ENCODE results near the gene TMEM269.
"Not testable (repeated sequence)": the region's sequence is repeated elsewhere in the genome, so short reads cannot be mapped to it uniquely, and the experiment has no call there.

Gene TMEM269

DNA sequence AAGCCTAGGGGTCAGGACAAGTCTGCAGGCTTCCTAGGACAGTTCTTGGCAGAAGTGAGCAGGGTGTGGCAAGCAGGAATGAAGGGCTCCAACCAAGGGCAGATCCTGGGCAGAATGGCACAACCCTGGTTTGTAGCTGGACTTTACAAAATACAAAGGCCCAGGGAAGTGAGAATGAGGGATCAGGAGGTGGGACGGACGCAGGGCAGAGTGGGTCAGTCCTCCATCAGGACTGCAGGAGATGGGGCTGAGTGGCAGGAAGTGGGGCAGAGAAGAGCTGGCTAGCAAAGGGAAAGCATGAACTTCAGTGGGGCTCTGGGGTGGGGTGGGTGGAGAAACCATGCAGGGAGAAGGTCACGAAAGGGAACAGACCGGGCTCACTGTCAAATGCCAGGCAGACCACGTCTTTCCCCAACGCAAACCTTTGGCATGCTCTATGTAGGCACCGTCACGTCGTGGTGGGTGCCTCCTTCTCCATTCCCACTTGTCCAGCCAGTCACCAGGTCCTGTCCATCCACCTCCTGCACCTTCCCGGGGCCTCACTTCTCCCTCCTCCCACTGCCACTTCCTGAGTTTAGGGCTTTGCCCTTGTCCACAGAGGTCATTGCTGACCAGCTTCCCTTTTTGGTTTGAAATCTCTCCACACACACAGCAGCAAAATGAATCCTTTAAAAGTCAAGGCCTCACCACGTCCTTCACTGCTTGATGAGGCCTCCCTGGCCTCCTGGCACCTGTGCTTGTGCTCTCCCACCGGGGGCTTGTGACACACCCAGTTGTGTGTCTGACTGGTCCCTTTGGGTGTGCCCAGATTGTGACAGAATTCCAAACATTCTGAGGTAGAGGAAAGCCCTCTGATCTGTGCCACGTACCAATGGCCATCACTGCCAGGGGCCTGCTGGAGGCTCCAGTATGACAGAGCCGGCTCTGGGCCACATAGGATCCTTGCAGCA lies 36.1 kb upstream of the TMEM269 start:
- peak; percentile 76 to 89 for DNase-seq

GRCh38 chr1:42750041-42750440 lies 34.8 kb upstream of the TMEM269 start:
- DNase-seq, result no peak

DNA sequence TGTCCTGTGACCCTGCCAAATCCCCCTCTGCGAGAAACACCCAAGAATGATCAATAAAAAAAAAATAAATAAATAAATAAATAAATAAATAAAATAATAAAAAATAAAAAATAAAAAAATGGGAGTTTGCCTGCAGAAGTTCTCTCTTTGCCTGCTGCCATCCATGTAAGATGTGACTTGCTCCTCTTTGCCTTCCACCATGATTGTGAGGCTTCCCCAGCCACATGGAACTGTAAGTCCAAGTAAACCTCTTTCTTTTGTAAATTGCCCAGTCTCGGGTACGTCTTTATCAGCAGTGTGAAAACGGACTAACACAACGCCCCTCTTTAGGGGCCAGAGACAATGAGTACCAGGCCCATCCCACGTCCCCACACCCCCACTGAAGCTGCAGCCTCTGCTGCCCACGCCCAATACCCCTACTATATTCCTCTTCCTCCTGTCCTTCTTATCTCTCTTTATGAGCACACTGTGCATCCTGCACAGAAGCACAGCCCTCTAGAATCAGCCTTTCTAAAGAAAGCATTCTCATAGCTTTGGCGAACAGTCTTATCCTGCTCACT lies 33.2 kb upstream of the TMEM269 start:
- DNase-seq, result not testable (repeated sequence)

- no peak for DNase-seq
Observed at GRCh38 chr1:42752284-42752683, 32.5 kb upstream of the TMEM269 start.

DNA sequence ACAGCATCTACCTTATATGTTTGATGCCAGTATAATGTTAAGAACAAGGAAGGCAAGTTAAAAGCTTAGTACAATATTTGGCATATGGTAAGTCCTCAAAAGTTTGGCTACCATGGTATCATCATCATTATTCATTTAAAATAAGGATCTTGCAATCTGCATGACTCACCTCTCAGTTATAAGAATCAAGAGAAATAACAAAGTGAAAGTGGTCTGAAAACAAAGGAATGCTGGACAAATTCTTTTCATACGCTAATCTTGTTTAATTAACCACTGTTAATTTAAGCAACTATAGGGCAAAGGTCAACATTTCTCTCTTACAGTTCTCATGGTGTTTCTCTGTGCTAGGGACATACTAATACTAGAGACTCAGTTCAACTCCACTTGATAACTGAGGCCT lies 31.7 kb upstream of the TMEM269 start:
- no peak for DNase-seq

GRCh38 chr1:42756956-42757891 lies 27.6 kb upstream of the TMEM269 start:
- DNase-seq, result peak; percentile 75 to 77

GRCh38 chr1:42757892-42758275 lies 26.9 kb upstream of the TMEM269 start:
- DNase-seq, result no peak

GRCh38 chr1:42758641-42759040 lies 26.1 kb upstream of the TMEM269 start:
- DNase-seq, result peak; percentile 22 to 38

- DNase-seq, result peak in 1 of 2 donors; percentile 23
Observed at GRCh38 chr1:42759114-42759513, 25.7 kb upstream of the TMEM269 start.

DNA sequence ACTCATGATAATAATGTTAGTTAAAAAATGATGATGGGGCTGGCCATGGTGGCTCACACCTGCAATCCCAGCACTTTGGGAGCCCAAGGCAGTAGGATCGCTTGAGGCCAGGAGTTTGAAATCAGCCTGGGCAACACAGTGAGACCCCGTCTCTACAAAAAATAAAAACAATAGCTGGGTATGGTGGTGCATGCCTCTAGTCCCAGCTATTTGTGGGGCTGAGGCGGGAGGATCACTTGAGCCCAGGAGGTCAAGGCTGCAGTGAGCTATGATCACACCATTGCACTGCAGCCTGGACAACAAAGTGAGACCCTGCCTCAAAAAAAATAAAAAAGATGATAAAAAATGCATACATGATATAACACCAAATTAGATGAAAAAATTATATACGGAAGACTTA lies 23.2 kb upstream of the TMEM269 start:
- DNase-seq, result no peak

GRCh38 chr1:42762269-42762668 lies 22.5 kb upstream of the TMEM269 start:
- DNase-seq, result no peak

DNA sequence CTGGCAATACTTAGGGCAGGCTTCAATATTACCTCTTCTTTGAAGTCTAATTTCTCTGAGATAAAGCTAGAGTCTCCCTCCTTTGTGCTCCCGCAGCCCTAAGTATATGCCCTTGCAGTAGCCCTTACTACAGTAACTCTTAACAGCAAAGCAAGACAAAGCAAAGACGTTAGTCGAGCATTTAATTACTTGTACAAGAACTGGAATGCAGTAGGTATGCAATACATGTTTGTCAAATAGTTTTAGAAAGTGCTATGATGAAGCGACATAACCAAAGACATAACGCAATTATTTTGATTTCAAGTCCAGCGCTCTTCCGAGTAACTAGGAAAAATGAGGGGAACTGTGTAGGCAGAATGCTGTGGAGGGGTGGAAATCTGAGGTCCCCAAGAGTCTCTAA lies 19.5 kb upstream of the TMEM269 start:
- DNase-seq, result no peak

DNA sequence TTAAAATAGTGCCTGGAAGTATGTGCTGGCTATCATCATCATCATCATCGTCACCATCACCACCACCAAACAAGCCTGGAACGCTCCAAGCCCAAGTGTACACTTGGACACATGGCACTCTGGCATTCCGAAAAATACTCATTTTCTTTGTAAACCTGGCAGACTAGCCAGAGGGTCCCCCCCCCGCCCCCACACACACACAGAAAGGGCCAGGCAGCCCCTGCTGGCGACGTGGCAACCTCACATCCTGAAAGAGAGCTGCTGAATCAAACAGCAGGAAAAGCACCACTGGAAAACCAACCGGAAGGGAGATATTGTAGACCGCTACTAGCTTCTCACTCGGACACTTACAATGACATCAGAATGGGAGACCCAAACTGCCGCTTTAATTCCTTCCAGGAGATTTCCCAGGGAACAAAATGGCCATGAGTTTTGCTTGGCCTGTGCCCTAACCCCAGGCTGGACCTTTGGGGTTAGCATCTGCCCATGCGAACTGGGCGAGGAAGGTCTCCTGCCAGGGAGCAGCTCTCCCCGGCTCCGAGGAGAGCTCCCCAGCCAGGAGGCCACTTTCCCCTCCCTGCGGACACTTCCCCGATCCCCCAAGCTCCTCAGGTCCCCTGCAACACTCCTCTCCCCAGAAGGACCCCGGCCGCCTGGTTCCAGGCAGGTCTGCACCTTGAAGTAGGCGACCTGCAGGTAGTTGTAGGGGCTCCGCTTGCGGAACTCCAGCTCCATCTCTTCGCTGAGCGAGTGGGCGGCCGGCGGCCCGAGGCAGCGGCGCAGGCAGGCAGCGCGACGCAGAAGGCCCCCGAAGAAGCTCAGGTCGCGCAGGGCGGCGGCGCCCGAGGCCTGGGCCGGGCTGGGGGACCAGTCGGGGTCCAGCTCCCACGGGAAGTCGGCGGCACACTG lies 18.7 kb upstream of the TMEM269 start:
- peak; percentile 33 to 46 for DNase-seq

DNA sequence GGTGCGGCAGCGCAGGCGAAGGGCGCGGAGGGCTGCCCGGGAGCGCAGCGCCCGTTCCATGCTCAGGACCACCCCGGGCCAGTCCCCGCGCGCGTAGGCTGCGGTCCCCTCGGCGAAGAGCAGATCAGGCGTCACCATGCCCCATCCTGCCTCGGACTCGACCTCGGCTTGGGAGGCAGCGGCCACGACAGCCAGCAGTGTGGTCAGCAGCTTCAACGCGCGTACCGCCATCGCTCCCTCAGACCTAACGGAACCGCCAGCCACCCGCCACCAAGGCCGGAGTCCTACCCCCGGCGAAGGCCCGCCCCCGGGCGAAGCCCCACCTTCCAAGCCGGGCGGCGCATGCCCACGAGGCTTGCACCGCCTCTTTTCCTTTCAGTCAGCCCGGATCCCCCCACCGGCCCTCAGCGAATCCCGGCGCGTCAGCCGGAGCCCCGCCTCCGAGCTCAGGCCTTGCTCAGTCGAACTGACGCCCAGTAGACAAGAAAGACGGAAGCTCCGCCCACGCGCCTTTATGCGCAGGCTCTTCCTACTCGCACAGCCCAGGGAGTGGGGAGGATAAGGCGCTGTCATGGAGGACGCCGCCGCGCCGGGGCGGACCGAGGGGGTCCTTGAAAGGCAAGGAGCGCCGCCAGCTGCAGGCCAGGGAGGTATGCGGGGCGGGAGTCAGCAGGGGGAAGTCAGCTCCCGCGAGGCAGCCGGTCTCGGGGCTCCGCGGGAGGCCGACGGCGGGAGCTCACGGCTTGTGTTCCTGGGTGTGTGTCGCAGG lies 17.9 kb upstream of the TMEM269 start, which contains the start of the genes C1orf50 and P3H1:
TSS of gene C1orf50 (plus strand) at position 509 of the 769 bp plus-strand sequence. CDS start at position 572, 63 bp downstream.
TSS of gene P3H1 (minus strand) at position 288 of the 769 bp plus-strand sequence. CDS start at position 231, 57 bp downstream.
- peak; percentile 100 for DNase-seq

- DNase-seq, result peak; percentile 29 to 52
Observed at GRCh38 chr1:42767510-42768000, 17.2 kb upstream of the TMEM269 start.

DNA sequence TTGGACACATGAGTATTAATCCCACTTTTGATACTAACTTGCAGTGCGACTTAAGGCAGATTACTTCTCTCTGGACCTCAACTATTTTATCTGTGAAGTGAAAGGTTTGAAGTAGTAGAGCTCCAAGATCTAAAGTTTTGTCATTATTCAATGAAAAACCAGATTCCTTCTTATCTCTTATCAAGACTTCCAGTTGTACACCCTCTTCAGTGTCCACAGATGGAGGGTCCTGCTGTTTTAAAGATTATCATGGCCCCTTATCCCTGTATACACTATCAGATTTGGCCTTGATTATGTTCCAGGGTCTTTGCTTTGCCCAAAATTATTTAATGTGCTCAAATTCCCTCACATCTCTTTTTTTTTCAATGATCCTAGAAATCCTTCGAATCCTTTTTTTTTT lies 16.6 kb upstream of the TMEM269 start:
- DNase-seq, result no peak

DNA sequence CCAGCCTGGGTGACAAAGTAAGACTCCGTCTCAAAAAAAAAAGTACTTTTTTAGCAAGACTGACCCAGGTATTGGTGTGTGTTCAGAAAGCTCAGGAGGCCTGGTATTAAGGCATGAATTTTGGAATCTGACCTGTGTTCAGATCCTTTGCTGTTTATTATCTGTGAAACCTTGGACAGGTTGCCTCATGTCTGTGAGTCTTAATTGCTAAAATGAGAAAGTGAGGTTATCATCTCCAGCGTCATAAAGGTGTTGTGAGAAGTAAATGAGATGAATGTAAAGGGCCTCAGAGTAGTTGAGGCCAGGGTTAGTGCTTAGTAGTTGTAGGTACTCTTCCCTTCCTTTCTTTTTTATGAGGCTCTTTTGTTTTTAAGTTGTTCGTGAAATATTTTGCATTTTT lies 15.0 kb upstream of the TMEM269 start:
- DNase-seq, result no peak

GRCh38 chr1:42773420-42773819 lies 11.4 kb upstream of the TMEM269 start:
- DNase-seq, result no peak

DNA sequence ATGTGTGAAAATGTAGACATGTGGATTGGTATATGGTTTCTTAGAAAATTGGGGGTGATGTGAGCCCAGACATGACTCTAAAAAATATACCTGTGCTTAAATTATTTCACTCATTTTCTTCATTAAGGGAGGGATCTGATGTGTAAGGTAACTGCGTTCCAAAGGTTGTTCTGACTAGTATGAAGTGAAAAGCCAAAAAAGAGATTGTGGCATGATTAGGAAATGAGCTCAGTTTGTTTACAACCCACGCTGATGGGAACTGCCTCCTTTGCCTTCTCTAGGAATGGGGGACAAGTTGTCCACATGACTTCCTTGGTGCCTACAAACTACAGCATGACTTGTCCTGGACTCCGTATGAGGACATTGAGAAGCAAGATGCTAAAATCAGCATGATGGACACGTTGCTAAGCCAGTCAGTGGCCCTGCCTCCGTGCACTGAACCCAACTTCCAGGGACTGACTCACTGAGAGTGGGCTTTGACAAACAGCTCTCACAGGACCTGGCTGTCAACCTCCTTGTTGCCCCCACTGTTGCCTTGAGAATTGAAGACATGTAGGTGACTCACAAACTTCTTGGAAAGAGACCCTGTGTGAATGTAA lies 9.8 kb upstream of the TMEM269 start:
- peak; percentile 64 to 86 for DNase-seq

- DNase-seq, result no peak
Observed at GRCh38 chr1:42776502-42776901, 8.3 kb upstream of the TMEM269 start.
